Measurements from ENCODE around the gene PGAM1. TPM values are rescaled to one million over a fixed set of nuclear protein-coding genes. Genes with fewer than 3 reads are reported as not detected.
A peak's percentile ranks its signal among the peaks of the same experiment; 100 is the strongest.

Gene PGAM1
- total and polyA plus RNA-seq, 2 of the 13 experiments (the other 11 are each of a cell fraction or from before 2014, with no cell fraction given): 354 to 483 TPM

GRCh38 chr10:97427571-97428179, 1.7 kb downstream of the PGAM1 start (continued):
- TF ChIP-seq DZIP1 (CRISPR knock-in tag; IDR thresholded peaks at IDR 0.05) (no peak), WIZ (CRISPR knock-in tag; IDR thresholded peaks at IDR 0.05) (0 out of 2 replicates have a peak, but pooled peaks have one; percentile 60), GABPA (IDR thresholded peaks at IDR 0.05; ENCODE audit: low read depth, low read length) (no peak), GABPA (CRISPR knock-in tag; IDR thresholded peaks at IDR 0.05; ENCODE audit: low read depth) (0 out of 2 replicates have a peak, but pooled peaks have one; percentile 32), SAP130 (CRISPR knock-in tag; IDR thresholded peaks at IDR 0.05; ENCODE audit: low read depth) (peak; percentile 70; the same call in 1 of the 2 replicates), HDAC1 (CRISPR knock-in tag; IDR thresholded peaks at IDR 0.05) (0 out of 2 replicates have a peak, but pooled peaks have one; percentile 30), ZMYM4 (CRISPR knock-in tag; IDR thresholded peaks at IDR 0.05) (peak; percentile 25; the same call in 1 of the 2 replicates), ETV5 (CRISPR knock-in tag; IDR thresholded peaks at IDR 0.05; ENCODE audit: borderline replicate concordance) (peak; percentile 29; the same call in 1 of the 2 replicates), JUND (CRISPR knock-in tag; IDR thresholded peaks at IDR 0.05) (no peak), ZFP41 (CRISPR knock-in tag; IDR thresholded peaks at IDR 0.05; ENCODE audit: borderline replicate concordance) (no peak), HDAC2 (CRISPR knock-in tag; IDR thresholded peaks at IDR 0.05) (peak; percentile 7; the same call in 1 of the 2 replicates), RCOR2 (CRISPR knock-in tag; IDR thresholded peaks at IDR 0.05) (peak; percentile 27; the same call in 1 of the 2 replicates), TEAD2 (CRISPR knock-in tag; IDR thresholded peaks at IDR 0.05) (no peak), SP5 (CRISPR knock-in tag; IDR thresholded peaks at IDR 0.05; ENCODE audit: borderline replicate concordance, low read depth) (0 out of 2 replicates have a peak, but pooled peaks have one; percentile 8), PRPF4 (IDR thresholded peaks at IDR 0.05; ENCODE audit: low read depth, low read length, poor library complexity, severe bottlenecking) (no peak), RBM22 (optimal IDR thresholded peaks at IDR 0.05; ENCODE audit: low read length) (peak; percentile 87), THAP9 (CRISPR knock-in tag; IDR thresholded peaks at IDR 0.05; ENCODE audit: borderline replicate concordance) (0 out of 2 replicates have a peak, but pooled peaks have one; percentile 9), ZNF556 (CRISPR knock-in tag; IDR thresholded peaks at IDR 0.05; ENCODE audit: borderline replicate concordance) (0 out of 2 replicates have a peak, but pooled peaks have one; percentile 25), RNF2 (conservative IDR thresholded peaks at IDR 0.05; ENCODE audit: low read depth) (no peak), SALL1 (CRISPR knock-in tag; IDR thresholded peaks at IDR 0.05) (peak; percentile 43; the same call in 1 of the 2 replicates), ZBTB37 (CRISPR knock-in tag; IDR thresholded peaks at IDR 0.05) (peak; percentile 84; the same call in 1 of the 2 replicates), ZNF451 (CRISPR knock-in tag; IDR thresholded peaks at IDR 0.05) (0 out of 2 replicates have a peak, but pooled peaks have one; percentile 43), MLX (CRISPR knock-in tag; IDR thresholded peaks at IDR 0.05) (no peak)

Data from HepG2 (cell line).